SU-DHL-6 (cell line): Measurements from ENCODE around the gene CCDC188.

Experiments
- H2AFZ ChIP-seq: fragments of 200-600 bp; sonication (generic); 2 replicates; pipeline ENCODE4 v1.6.1; 2014; ENCODE audit warnings: low read depth, mild to moderate bottlenecking, moderate library complexity, mixed read lengths, antibody characterized with exemption, low read length; ENCODE audit not compliant: severe bottlenecking
- H3F3A ChIP-seq: fragments of 200-600 bp; shearing (Covaris generic); 2 replicates; pipeline ENCODE4 v1.6.0; 2016; ENCODE audit warnings: antibody characterized with exemption, mild to moderate bottlenecking; ENCODE audit not compliant: insufficient read depth
- H3K27ac ChIP-seq: fragments of 200-600 bp; sonication (generic); 2 replicates; pipeline ENCODE4 v1.5.1; 2016; ENCODE audit warnings: low read depth, mild to moderate bottlenecking, low read length, moderate library complexity, mixed read lengths
- H3K27me3 ChIP-seq: fragments of 200-600 bp; sonication (generic), shearing (Covaris generic); 2 replicates; pipeline ENCODE4 v1.6.0; 2014; ENCODE audit warnings: mild to moderate bottlenecking, low read length
- H3K36me3 ChIP-seq: fragments of 200-600 bp; sonication (generic); 2 replicates; pipeline ENCODE4 v1.6.1; 2014; ENCODE audit warnings: mild to moderate bottlenecking, low read length, mixed read lengths
- H3K4me2 ChIP-seq: fragments of 300-600, 200-600 bp; shearing (Covaris generic), sonication (generic); 2 replicates; pipeline ENCODE4 v1.6.0; 2014; ENCODE audit warnings: low read length, low read depth, mild to moderate bottlenecking; ENCODE audit not compliant: poor library complexity, severe bottlenecking
- H3K4me3 ChIP-seq: fragments of 200-600 bp; sonication (generic); 2 replicates; pipeline ENCODE4 v1.5.1; 2014; ENCODE audit warnings: antibody characterized with exemption, low read length, mild to moderate bottlenecking, mixed read lengths; ENCODE audit not compliant: insufficient read depth, poor library complexity, severe bottlenecking
- H3K79me2 ChIP-seq: fragments of 200-600 bp; sonication (generic); 2 replicates; pipeline ENCODE4 v1.6.1; 2014; ENCODE audit warnings: mild to moderate bottlenecking, low read length, moderate library complexity; ENCODE audit not compliant: insufficient read depth
- H3K9ac ChIP-seq: fragments of 200-600 bp; sonication (generic); 2 replicates; pipeline ENCODE4 v1.7.0; 2014; ENCODE audit warnings: mild to moderate bottlenecking, low read length
- H3K9me2 ChIP-seq: fragments of 200-600 bp; sonication (generic); replicated peaks from 2 replicates; pipeline ENCODE4 v1.6.1; 2014; ENCODE audit warnings: low read length; ENCODE audit not compliant: insufficient read depth
- H3K9me3 ChIP-seq: fragments of 200-600 bp; sonication (generic); 2 replicates; pipeline ENCODE4 v1.6.1; 2014; ENCODE audit warnings: low read length, mixed read lengths; ENCODE audit not compliant: insufficient read depth
- H4K20me1 ChIP-seq: fragments of 200-600 bp; sonication (generic); 2 replicates; pipeline ENCODE4 v1.6.1; 2014; ENCODE audit warnings: low read depth, mild to moderate bottlenecking, antibody characterized with exemption, low read length, moderate library complexity, mixed read lengths
- CTCF ChIP-seq: fragments of 200-600 bp; sonication (generic); IDR thresholded peaks from one replicate; pipeline ENCODE4 v1.5.1; 2017; ENCODE audit warnings: antibody characterized with exemption, mild to moderate bottlenecking, low read length, moderate library complexity; ENCODE audit not compliant: insufficient read depth, poor library complexity, severe bottlenecking
- EZH2phosphoT487 ChIP-seq: fragments of 200-600 bp; sonication (generic), shearing (Covaris generic); conservative IDR thresholded peaks from 2 replicates; pipeline ENCODE4 v1.6.1; 2018; ENCODE audit warnings: mild to moderate bottlenecking, antibody characterized with exemption, low read length, moderate library complexity, mixed read lengths

CCDC188 gene

GRCh38 chr22:20172141-20172613, 21.3 kb upstream of the CCDC188 start:
- Histone ChIP-seq H3K9me2 (no peaks in the 10 kb centered on the region), H3K9me3 (no peaks in the 10 kb centered on the region), H2AFZ (no peak overlapping the region), H3K27ac (no peak overlapping the region), H3K4me2 (no peak overlapping the region), H3K9ac (no peak overlapping the region), H3K36me3 (no peaks in the 10 kb centered on the region), H4K20me1 (no peaks in the 10 kb centered on the region), H3F3A (no peaks in the 10 kb centered on the region), H3K79me2 (no peaks in the 10 kb centered on the region), H3K27me3 (no peaks in the 10 kb centered on the region), H3K4me3 (no peak overlapping the region)
- TF ChIP-seq CTCF (no peak), EZH2phosphoT487 (no peak)

- Histone ChIP-seq H3K4me2 (no peak overlapping the region), H3K9ac (no peak overlapping the region), H3K4me3 (no peak overlapping the region), H2AFZ (no peak overlapping the region), H3K9me2 (no peaks in the 10 kb centered on the region), H3K9me3 (no peaks in the 10 kb centered on the region), H3K36me3 (no peaks in the 10 kb centered on the region), H4K20me1 (no peaks in the 10 kb centered on the region), H3K79me2 (no peaks in the 10 kb centered on the region), H3F3A (no peaks in the 10 kb centered on the region), H3K27ac (no peak overlapping the region), H3K27me3 (no peaks in the 10 kb centered on the region)
- TF ChIP-seq CTCF, result no peak
Measured at GRCh38 chr22:20171288-20172140, 20.7 kb upstream of the CCDC188 start.

GRCh38 chr22:20170170-20170569, 19.3 kb upstream of the CCDC188 start:
- H3K9me3 ChIP-seq, result no peaks in the 10 kb centered on the region
- TF ChIP-seq CTCF (no peak), EZH2phosphoT487 (no peak)
- no peaks in the 10 kb centered on the region for H3F3A ChIP-seq
- no peaks in the 10 kb centered on the region for H3K9me2 ChIP-seq
- H3K4me3 ChIP-seq, result no peak overlapping the region
- no peak overlapping the region for H2AFZ ChIP-seq
- H3K79me2 ChIP-seq, result no peaks in the 10 kb centered on the region
- H3K4me2 ChIP-seq, result no peak overlapping the region
- H3K36me3 ChIP-seq, result no peaks in the 10 kb centered on the region
- no peaks in the 10 kb centered on the region for H4K20me1 ChIP-seq
- H3K27me3 ChIP-seq, result no peaks in the 10 kb centered on the region
- no peak overlapping the region for H3K27ac ChIP-seq
- no peak overlapping the region for H3K9ac ChIP-seq
